Measurements from ENCODE around the gene DHX9.

The DHX9 gene

DNA sequence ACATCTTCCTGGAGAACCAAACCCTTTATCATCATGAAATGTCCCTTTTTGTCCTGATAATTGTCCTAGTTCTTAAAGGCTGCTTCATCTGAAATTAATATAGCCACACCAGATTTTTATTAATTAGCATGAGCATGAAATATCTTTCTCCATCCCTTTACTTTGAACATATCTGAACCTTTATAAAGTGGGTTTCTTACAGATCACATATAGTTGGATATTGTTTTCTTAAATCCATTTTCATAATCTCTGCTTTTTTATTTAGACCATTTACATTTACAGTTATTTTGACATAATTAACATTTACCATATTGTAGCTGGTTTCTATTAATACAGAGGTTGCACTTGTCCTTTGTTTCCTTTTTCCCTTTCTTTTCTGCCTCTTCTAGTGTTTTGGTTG, 96.6 kb downstream of the DHX9 start:
- H3K79me1 ChIP-seq (replicated peaks; ENCODE audit: low read length, poor library complexity, severe bottlenecking): no peaks in the 10 kb centered on the region

More for the DNA sequence above, 96.6 kb downstream of the DHX9 start:
- H3K4me3 ChIP-seq (ENCODE audit: insufficient read depth in 1 of 2, low read depth in 1 of 2, low read length in 2 of 2): no peak overlapping the region
- H3K27ac ChIP-seq (ENCODE audit: low read length, poor library complexity, severe bottlenecking): no peak overlapping the region
- H3K4me1 ChIP-seq (ENCODE audit: control insufficient read depth, insufficient read depth, low read depth, low read length): no peaks in the 10 kb centered on the region
- no peak overlapping the region for H3K9ac ChIP-seq (ENCODE audit: low read length)
- H3K9me3 ChIP-seq (ENCODE audit: control insufficient read depth, low read length): peaks cover 13% of the 10 kb centered on the region
- H3K4ac ChIP-seq (ENCODE audit: low read depth in 1 of 2, low read length in 2 of 2): no peak overlapping the region
- no peak overlapping the region for H3K23ac ChIP-seq (ENCODE audit: low read length in 2 of 2)
- no peak overlapping the region for H2BK12ac ChIP-seq (ENCODE audit: low read length in 2 of 2)
- H3K4me2 ChIP-seq (ENCODE audit: low read length, poor library complexity, severe bottlenecking): no peak overlapping the region
- H4K91ac ChIP-seq (ENCODE audit: low read length): no peak overlapping the region
- H2BK15ac ChIP-seq (ENCODE audit: low read depth, poor library complexity, severe bottlenecking): no peak overlapping the region
- no peak overlapping the region for H2AFZ ChIP-seq (ENCODE audit: low read depth, low read length)
- H3K14ac ChIP-seq (ENCODE audit: low read length in 2 of 2): no peak overlapping the region
- no peak overlapping the region for H3K18ac ChIP-seq (ENCODE audit: low read depth in 1 of 2, low read length in 2 of 2)
- no peak overlapping the region for H2BK5ac ChIP-seq (ENCODE audit: low read depth, low read length, poor library complexity, severe bottlenecking)
- no peak overlapping the region for H2BK120ac ChIP-seq (ENCODE audit: low read depth, low read length)
- no peak overlapping the region for H4K8ac ChIP-seq (ENCODE audit: low read length)
- H2AK5ac ChIP-seq (ENCODE audit: low read length, severe bottlenecking): no peak overlapping the region
- H3K27me3 ChIP-seq (ENCODE audit: control insufficient read depth in 1 of 2, insufficient read depth in 1 of 2, low read length in 2 of 2): no peaks in the 10 kb centered on the region
- DNase-seq: no peak
- H3K36me3 ChIP-seq (ENCODE audit: control insufficient read depth in 1 of 2, insufficient read depth in 2 of 2, low read depth in 1 of 2, low read length in 2 of 2): no peaks in the 10 kb centered on the region
